ENCODE measurements around the gene BPIFB4.

Gene BPIFB4

DNA sequence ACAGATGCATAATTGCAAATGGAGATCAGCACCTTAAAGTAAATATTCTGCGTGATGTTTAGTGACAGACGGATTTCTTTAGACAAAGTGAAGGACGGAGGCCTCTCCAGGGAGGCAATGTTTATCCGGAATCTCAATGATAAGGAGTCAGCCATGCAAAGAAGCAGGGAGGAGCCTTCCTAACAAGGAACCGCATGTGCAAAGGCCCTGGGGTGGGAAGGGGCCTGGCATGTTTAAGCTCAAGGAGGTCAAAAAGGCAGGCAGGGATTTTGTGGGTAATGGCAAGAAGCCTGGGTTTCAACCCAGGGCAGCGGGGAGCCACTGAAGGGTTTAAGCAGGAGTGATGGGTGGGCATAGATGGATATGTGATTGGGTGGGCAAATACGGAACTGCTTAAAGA is 25.1 kb upstream of the BPIFB4 start:
- Histone ChIP-seq H3K36me3 (ENCODE audit: insufficient read depth, low read length) (no peaks in the 10 kb centered on the region), H3K4me3 (no peak overlapping the region), H3K9me3 (ENCODE audit: low read depth, low read length) (no peaks in the 10 kb centered on the region), H3K9ac (ENCODE audit: insufficient read length) (no peak overlapping the region), H3K27ac (no peak overlapping the region)
- TF ChIP-seq EZH2 (IDR thresholded peaks at IDR 0.05) (no peak), POLR2AphosphoS5 (IDR thresholded peaks at IDR 0.05; ENCODE audit: borderline replicate concordance, low read depth, low read length) (no peak), FOXP2 (optimal IDR thresholded peaks at IDR 0.05; ENCODE audit: control extremely low read depth, extremely low read length, insufficient read depth) (no peak)
- DNase-seq (ENCODE audit: low read depth, low spot score), result no peak

DNA sequence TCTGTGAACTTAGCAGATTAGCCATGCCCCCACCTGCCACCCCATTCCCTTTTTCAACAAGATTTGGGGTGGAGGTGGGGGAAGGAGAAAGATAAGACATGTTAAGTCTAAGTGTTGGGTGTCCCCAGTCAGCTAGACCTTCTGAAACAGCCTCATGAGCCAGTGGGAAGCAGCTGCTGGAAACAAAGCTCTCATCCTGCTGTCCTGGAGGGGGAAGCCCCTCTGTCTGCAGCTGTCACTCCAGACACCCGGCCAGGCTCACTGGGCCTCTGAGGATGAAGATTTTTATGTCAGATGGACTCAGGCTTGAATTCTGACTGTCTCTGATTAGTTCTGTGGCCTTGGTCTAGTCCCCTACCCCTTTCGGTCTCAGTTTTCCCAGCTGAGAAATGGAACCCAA is 24.7 kb upstream of the BPIFB4 start:
- Histone ChIP-seq H3K36me3 (ENCODE audit: insufficient read depth, low read length) (no peaks in the 10 kb centered on the region), H3K9ac (ENCODE audit: insufficient read length) (no peak overlapping the region), H3K4me3 (no peak overlapping the region), H3K9me3 (ENCODE audit: low read depth, low read length) (no peaks in the 10 kb centered on the region), H3K27ac (no peak overlapping the region)
- no peak for TF ChIP-seq POLR2AphosphoS5 (IDR thresholded peaks at IDR 0.05; ENCODE audit: borderline replicate concordance, low read depth, low read length)
- no peak for TF ChIP-seq FOXP2 (optimal IDR thresholded peaks at IDR 0.05; ENCODE audit: control extremely low read depth, extremely low read length, insufficient read depth)
- TF ChIP-seq EZH2 (IDR thresholded peaks at IDR 0.05), result no peak
- DNase-seq (ENCODE audit: low read depth, low spot score), result no peak

GRCh38 chr20:33059136-33059535 is 20.3 kb upstream of the BPIFB4 start:
- no peaks in the 10 kb centered on the region for H3K9me3 ChIP-seq (ENCODE audit: low read depth, low read length)
- no peak for DNase-seq (ENCODE audit: low read depth, low spot score)
- no peak overlapping the region for H3K9ac ChIP-seq (ENCODE audit: insufficient read length)
- no peak overlapping the region for H3K27ac ChIP-seq
- TF ChIP-seq FOXP2 (optimal IDR thresholded peaks at IDR 0.05; ENCODE audit: control extremely low read depth, extremely low read length, insufficient read depth), result no peak
- TF ChIP-seq POLR2AphosphoS5 (IDR thresholded peaks at IDR 0.05; ENCODE audit: borderline replicate concordance, low read depth, low read length), result no peak
- TF ChIP-seq EZH2 (IDR thresholded peaks at IDR 0.05), result no peak
- no peaks in the 10 kb centered on the region for H3K36me3 ChIP-seq (ENCODE audit: insufficient read depth, low read length)
- H3K4me3 ChIP-seq, result no peak overlapping the region

DNA sequence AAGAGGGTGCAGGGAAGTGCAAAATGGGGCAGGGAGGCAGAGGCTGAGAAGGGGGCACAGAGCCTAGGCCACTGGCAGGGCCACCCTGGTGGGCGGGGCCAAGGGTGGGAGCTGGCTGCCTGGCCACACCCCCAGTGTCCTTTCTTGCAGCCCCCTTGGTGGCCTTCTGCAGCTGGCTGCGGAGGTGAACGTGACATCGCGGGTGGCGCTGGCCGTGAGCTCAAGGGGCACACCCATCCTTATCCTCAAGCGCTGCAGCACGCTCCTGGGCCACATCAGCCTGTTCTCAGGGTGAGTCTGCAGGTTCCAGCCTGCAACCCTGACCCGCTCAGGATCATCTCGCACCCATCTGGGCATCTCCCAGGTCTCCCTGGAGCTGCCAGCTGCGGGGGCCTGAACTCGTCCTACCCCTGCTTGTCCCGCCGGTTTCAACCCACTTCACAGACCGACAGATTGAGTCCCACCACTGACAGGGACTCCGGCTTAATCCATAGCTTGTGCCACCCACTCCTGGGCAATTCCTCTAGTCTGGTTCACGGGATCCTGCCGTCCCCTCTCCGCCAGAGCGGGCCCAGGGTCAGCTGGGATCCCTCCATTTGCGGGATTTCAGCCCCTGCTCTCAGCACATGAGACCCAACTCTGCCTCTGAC is 19.6 kb upstream of the BPIFB4 start:
- no peak for DNase-seq (ENCODE audit: low read depth, low spot score)
- H3K9ac ChIP-seq (ENCODE audit: insufficient read length), result no peak overlapping the region
- H3K36me3 ChIP-seq (ENCODE audit: insufficient read depth, low read length), result no peaks in the 10 kb centered on the region
- no peak overlapping the region for H3K27ac ChIP-seq
- no peaks in the 10 kb centered on the region for H3K9me3 ChIP-seq (ENCODE audit: low read depth, low read length)
- H3K4me3 ChIP-seq, result no peak overlapping the region
- no peak for TF ChIP-seq EZH2 (IDR thresholded peaks at IDR 0.05)
- no peak for TF ChIP-seq FOXP2 (optimal IDR thresholded peaks at IDR 0.05; ENCODE audit: control extremely low read depth, extremely low read length, insufficient read depth)
- TF ChIP-seq POLR2AphosphoS5 (IDR thresholded peaks at IDR 0.05; ENCODE audit: borderline replicate concordance, low read depth, low read length), result no peak

DNA sequence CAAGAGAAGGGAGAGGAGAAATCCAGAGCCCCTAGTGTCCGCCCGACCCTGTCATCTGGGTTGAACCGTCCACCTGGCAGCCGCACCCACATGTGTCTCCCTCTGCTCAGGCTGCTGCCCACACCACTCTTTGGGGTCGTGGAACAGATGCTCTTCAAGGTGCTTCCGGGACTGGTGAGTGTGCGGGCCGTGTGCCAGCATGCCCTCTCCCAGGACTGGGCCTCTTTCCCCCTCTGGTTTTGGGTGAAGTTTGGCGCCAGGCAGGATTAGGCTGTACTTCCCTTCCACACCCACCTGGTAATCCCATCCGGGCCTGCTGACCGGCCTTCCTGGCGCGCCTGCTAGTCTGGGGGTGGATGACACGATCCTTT is 17.8 kb upstream of the BPIFB4 start:
- H3K9me3 ChIP-seq (ENCODE audit: low read depth, low read length), result no peaks in the 10 kb centered on the region
- no peak overlapping the region for H3K4me3 ChIP-seq
- H3K36me3 ChIP-seq (ENCODE audit: insufficient read depth, low read length), result no peaks in the 10 kb centered on the region
- no peak for DNase-seq (ENCODE audit: low read depth, low spot score)
- H3K27ac ChIP-seq, result no peak overlapping the region
- TF ChIP-seq EZH2 (IDR thresholded peaks at IDR 0.05), result no peak
- TF ChIP-seq POLR2AphosphoS5 (IDR thresholded peaks at IDR 0.05; ENCODE audit: borderline replicate concordance, low read depth, low read length), result no peak
- no peak for TF ChIP-seq FOXP2 (optimal IDR thresholded peaks at IDR 0.05; ENCODE audit: control extremely low read depth, extremely low read length, insufficient read depth)
- no peak overlapping the region for H3K9ac ChIP-seq (ENCODE audit: insufficient read length)

DNA sequence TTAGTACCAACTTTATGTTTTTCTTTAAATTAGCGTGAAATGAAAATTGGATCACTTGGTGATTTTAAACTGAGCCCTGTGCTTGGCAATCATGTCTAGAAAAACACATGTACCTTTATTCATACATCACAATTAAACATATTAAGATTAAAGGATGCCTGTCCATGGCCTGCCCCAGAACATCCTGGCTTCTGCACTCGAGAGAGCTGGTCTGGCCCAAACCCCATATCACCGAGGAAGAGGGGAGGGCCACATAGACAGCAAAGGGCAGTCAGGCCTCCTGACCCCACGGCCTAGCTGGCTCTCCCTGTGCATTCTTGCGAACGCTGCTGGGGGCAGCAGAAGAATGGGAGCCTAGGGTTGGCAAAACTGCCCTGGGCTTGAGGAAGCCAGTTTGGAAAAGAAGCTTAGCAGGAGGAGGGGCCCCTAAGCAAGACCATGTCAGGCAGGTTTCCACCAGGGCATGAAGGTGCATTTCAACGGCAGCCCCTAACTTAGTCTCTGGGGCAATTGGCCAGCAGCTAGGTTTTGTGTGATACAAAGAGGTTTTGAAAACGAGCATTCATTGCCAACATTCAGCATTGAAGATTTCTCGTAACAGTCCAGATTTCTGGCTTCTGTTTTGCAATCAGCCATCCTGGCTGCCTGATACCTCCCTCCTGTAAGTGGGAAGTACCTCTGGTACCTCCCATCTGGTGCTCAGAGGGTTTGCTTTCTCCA is 17.2 kb upstream of the BPIFB4 start:
- Histone ChIP-seq H3K9me3 (ENCODE audit: low read depth, low read length) (no peaks in the 10 kb centered on the region), H3K9ac (ENCODE audit: insufficient read length) (no peak overlapping the region), H3K36me3 (ENCODE audit: insufficient read depth, low read length) (no peaks in the 10 kb centered on the region), H3K4me3 (no peak overlapping the region), H3K27ac (no peak overlapping the region)
- TF ChIP-seq FOXP2 (optimal IDR thresholded peaks at IDR 0.05; ENCODE audit: control extremely low read depth, extremely low read length, insufficient read depth) (no peak), EZH2 (IDR thresholded peaks at IDR 0.05) (no peak), POLR2AphosphoS5 (IDR thresholded peaks at IDR 0.05; ENCODE audit: borderline replicate concordance, low read depth, low read length) (no peak)
- no peak for DNase-seq (ENCODE audit: low read depth, low spot score)

GRCh38 chr20:33062825-33063149 is 16.7 kb upstream of the BPIFB4 start:
- no peak for TF ChIP-seq EZH2 (IDR thresholded peaks at IDR 0.05)
- no peak for TF ChIP-seq FOXP2 (optimal IDR thresholded peaks at IDR 0.05; ENCODE audit: control extremely low read depth, extremely low read length, insufficient read depth)
- no peak for TF ChIP-seq POLR2AphosphoS5 (IDR thresholded peaks at IDR 0.05; ENCODE audit: borderline replicate concordance, low read depth, low read length)
- Histone ChIP-seq H3K27ac (no peak overlapping the region), H3K4me3 (no peak overlapping the region), H3K9ac (ENCODE audit: insufficient read length) (no peak overlapping the region), H3K36me3 (ENCODE audit: insufficient read depth, low read length) (no peaks in the 10 kb centered on the region), H3K9me3 (ENCODE audit: low read depth, low read length) (no peaks in the 10 kb centered on the region)
- DNase-seq (ENCODE audit: low read depth, low spot score), result no peak

- no peak overlapping the region for H3K9ac ChIP-seq (ENCODE audit: insufficient read length)
- TF ChIP-seq EZH2 (IDR thresholded peaks at IDR 0.05) (no peak), FOXP2 (optimal IDR thresholded peaks at IDR 0.05; ENCODE audit: control extremely low read depth, extremely low read length, insufficient read depth) (no peak), POLR2AphosphoS5 (IDR thresholded peaks at IDR 0.05; ENCODE audit: borderline replicate concordance, low read depth, low read length) (no peak)
- H3K9me3 ChIP-seq (ENCODE audit: low read depth, low read length), result no peaks in the 10 kb centered on the region
- H3K4me3 ChIP-seq, result no peak overlapping the region
- H3K36me3 ChIP-seq (ENCODE audit: insufficient read depth, low read length), result no peaks in the 10 kb centered on the region
- no peak overlapping the region for H3K27ac ChIP-seq
- no peak for DNase-seq (ENCODE audit: low read depth, low spot score)
Measured at GRCh38 chr20:33063271-33063670, 16.2 kb upstream of the BPIFB4 start.
